WERI-Rb-1 (cell line): ENCODE results near the gene GPHN.

ENCODE experiments used
- DNase-seq: peaks from one replicate; pipeline ENCODE4 v3.0.0-alpha.2; 2020
- H3K27ac ChIP-seq: fragments of 250-450 bp; sonication (Bioruptor Pico); 2 replicates; pipeline ENCODE4 v1.5.1; 2020; ENCODE audit warnings: mild to moderate bottlenecking, moderate library complexity
- H3K27me3 ChIP-seq: fragments of 250-450 bp; sonication (Bioruptor Pico); 2 replicates; pipeline ENCODE4 v1.5.1; 2021; ENCODE audit warnings: mild to moderate bottlenecking, low read depth, moderate library complexity; ENCODE audit not compliant: insufficient read depth, severe bottlenecking
- H3K36me3 ChIP-seq: fragments of 250-450 bp; sonication (Bioruptor Pico); 2 replicates; pipeline ENCODE4 v1.5.1; 2020; ENCODE audit warnings: mild to moderate bottlenecking, moderate library complexity
- H3K4me3 ChIP-seq: 2 replicates; pipeline ENCODE4 v1.5.1; 2011; ENCODE audit warnings: low read depth, mild to moderate bottlenecking, control low read depth, low read length
- H3K9me3 ChIP-seq: fragments of 250-450 bp; sonication (Bioruptor Pico); 2 replicates; pipeline ENCODE4 v1.5.1; 2021; ENCODE audit warnings: mild to moderate bottlenecking, moderate library complexity; ENCODE audit not compliant: severe bottlenecking
- CTCF ChIP-seq: IDR thresholded peaks from 2 replicates; pipeline ENCODE4 v1.5.1; 2011; ENCODE audit warnings: low read depth, mild to moderate bottlenecking, control low read depth, inconsistent platforms, low read length

Gene GPHN

DNA sequence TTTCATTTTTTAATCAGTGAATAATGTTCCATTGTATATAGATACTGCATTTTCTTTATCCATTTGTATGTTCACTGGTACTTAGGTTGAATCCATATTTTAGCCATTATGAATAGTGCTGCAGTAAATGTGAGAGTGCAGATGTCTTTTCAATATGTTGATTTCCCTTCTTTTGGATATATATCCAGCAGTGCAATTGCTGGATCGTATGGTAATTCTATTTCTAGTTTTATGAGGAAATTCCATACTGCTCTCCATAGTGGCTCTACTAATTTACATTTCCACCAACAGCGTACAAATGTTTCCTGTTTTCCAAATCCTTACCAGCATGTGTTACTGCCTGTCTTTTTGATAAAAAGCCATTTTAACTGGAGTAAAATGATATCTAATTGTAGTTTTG lies 392.8 kb downstream of the GPHN start:
- no peak overlapping the region for H3K4me3 ChIP-seq
- H3K27ac ChIP-seq: no peak overlapping the region
- DNase-seq: no peak
- no peak for TF ChIP-seq CTCF
- no peaks in the 10 kb centered on the region for H3K9me3 ChIP-seq
- no peaks in the 10 kb centered on the region for H3K36me3 ChIP-seq
- no peaks in the 10 kb centered on the region for H3K27me3 ChIP-seq

DNA sequence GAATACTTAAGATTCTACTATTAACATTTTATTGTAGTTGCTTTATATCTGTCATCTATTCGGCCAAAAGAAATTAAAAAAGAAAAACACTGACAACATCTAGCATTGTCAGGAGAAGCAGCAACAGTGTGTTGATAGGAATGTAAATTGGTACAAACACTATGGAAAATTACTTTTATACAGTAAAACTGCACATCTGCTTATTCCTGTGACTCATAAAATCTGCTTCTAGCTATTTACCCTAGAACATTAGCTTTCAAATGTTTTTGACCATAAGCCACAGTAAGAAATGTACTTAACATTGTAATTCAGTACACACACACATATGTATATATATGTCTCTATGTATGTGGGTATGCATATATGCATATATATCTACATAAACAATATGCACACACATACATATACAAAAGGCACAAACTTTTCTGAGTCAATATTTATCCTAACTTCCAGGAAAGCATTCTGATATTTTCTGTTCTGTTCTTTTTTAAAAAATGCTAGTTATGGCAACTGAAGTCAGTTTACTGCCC lies 402.4 kb downstream of the GPHN start:
- H3K9me3 ChIP-seq: no peaks in the 10 kb centered on the region
- H3K36me3 ChIP-seq: no peaks in the 10 kb centered on the region
- no peak for TF ChIP-seq CTCF
- H3K27me3 ChIP-seq: no peaks in the 10 kb centered on the region
- no peak overlapping the region for H3K27ac ChIP-seq
- no peak overlapping the region for H3K4me3 ChIP-seq
- no peak for DNase-seq

- Histone ChIP-seq H3K9me3 (no peaks in the 10 kb centered on the region), H3K27me3 (no peaks in the 10 kb centered on the region), H3K4me3 (no peak overlapping the region), H3K36me3 (peaks cover 11% of the 10 kb centered on the region), H3K27ac (no peak overlapping the region)
- DNase-seq: no peak
- no peak for TF ChIP-seq CTCF
Measured at GRCh38 chr14:66916421-66916820, 408.5 kb downstream of the GPHN start.

DNA sequence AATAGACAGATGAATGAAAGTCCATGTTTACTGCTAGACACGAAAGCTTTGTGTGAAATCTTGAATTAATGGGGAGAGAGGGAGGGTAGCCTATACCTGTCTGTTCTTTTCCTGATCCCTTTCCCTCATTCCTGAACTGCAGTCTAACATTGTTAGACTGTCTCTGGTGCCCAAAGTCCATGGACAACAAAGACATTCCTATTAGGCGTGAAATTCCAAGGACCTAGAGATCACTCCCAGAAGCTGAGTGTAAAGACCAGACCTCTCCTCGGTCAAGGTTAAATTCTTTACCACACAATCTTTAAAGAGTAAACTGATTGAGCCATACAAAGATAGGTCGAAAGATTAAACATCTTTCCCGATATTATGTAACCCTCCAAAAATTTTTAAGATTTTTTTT lies 410.6 kb downstream of the GPHN start:
- no peak for TF ChIP-seq CTCF
- Histone ChIP-seq H3K36me3 (peaks cover 19% of the 10 kb centered on the region), H3K4me3 (no peak overlapping the region), H3K27me3 (no peaks in the 10 kb centered on the region), H3K27ac (no peak overlapping the region), H3K9me3 (no peaks in the 10 kb centered on the region)
- DNase-seq: no peak

DNA sequence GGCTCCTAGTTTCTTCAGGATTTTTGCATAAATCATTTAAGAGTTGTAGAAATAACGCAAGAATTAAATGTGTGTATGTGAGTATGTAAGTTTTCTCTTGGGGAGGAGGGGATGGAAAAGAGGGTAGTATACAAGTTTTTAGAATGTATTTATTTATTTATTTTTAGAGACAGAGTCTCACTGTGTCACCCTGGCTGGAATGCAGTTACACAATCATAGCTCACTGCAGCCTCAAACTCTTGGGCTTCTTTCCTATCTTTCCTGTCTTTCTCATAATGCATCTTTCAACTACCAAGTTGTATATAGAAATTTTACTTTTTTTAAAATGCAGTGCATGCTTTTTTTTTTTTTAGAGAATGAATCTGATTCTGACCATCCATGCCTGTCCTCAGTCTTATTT lies 412.2 kb downstream of the GPHN start:
- H3K36me3 ChIP-seq: peaks cover 27% of the 10 kb centered on the region
- no peak overlapping the region for H3K4me3 ChIP-seq
- no peak for DNase-seq
- H3K9me3 ChIP-seq: no peaks in the 10 kb centered on the region
- TF ChIP-seq CTCF: no peak
- no peak overlapping the region for H3K27ac ChIP-seq
- H3K27me3 ChIP-seq: no peaks in the 10 kb centered on the region

- Histone ChIP-seq H3K27me3 (no peaks in the 10 kb centered on the region), H3K4me3 (no peak overlapping the region), H3K36me3 (peaks cover 21% of the 10 kb centered on the region), H3K9me3 (no peaks in the 10 kb centered on the region), H3K27ac (no peak overlapping the region)
- no peak for DNase-seq
- no peak for TF ChIP-seq CTCF
Measured at GRCh38 chr14:66923251-66923650, 415.3 kb downstream of the GPHN start.
